HL-60 (cell line): ENCODE results near the gene ORAI3.

Experiments used
- DNase-seq, 2 experiments: peaks; one replicate each; pipeline ENCODE4 v3.0.0-alpha.2; 2010 to 2020; ENCODE audit warnings: low read depth in 1 of 2, low spot score in 1 of 2
- H3K27ac ChIP-seq: fragments of 250-450 bp; sonication (Bioruptor Pico); replicated peaks from 2 replicates; pipeline ENCODE4 v1.5.1; 2020; ENCODE audit warnings: mild to moderate bottlenecking, moderate library complexity
- H3K27me3 ChIP-seq: fragments of 250-450 bp; sonication (Bioruptor Pico); 2 replicates; pipeline ENCODE4 v1.5.1; 2021; ENCODE audit warnings: mild to moderate bottlenecking, moderate library complexity; ENCODE audit not compliant: insufficient read depth, poor library complexity, severe bottlenecking
- H3K4me3 ChIP-seq: replicated peaks from 2 replicates; pipeline ENCODE4 v1.5.1; 2011; ENCODE audit warnings: mild to moderate bottlenecking, control low read depth, low read length; ENCODE audit not compliant: insufficient read depth
- GABPA ChIP-seq: IDR thresholded peaks from 2 replicates; pipeline ENCODE4 v1.6.1; 2012; ENCODE audit warnings: low read depth
- POLR2AphosphoS5 ChIP-seq: IDR thresholded peaks from 2 replicates; pipeline ENCODE4 v1.6.1; 2012; ENCODE audit warnings: low read depth
- SPI1 ChIP-seq: IDR thresholded peaks from 2 replicates; pipeline ENCODE4 v1.6.1; 2012; ENCODE audit warnings: low read depth, mild to moderate bottlenecking, borderline replicate concordance
- long read RNA-seq: library from polyadenylated mRNA; unstranded; transcript quantifications from one replicate; pipeline ENCODE4 v2.0.0, GENCODE V29; 2020
- TF ChIP-seq, protein P1 (sequence below): IDR thresholded peaks from 2 replicates; pipeline ENCODE4 v1.6.1; 2012; ENCODE audit warnings: low read depth; ENCODE audit not compliant: insufficient replicate concordance
- TF ChIP-seq, protein P2 (sequence below): IDR thresholded peaks from one replicate; pipeline ENCODE4 v1.5.1; 2011; ENCODE audit warnings: low read length, control low read depth, inconsistent platforms; ENCODE audit not compliant: insufficient read depth

ORAI3 gene
- long read RNA-seq, partial matches to known transcripts: 0 of 5 reads
- long read RNA-seq, other reads (novel, unspliced or antisense): 2 of 5 reads

DNA sequence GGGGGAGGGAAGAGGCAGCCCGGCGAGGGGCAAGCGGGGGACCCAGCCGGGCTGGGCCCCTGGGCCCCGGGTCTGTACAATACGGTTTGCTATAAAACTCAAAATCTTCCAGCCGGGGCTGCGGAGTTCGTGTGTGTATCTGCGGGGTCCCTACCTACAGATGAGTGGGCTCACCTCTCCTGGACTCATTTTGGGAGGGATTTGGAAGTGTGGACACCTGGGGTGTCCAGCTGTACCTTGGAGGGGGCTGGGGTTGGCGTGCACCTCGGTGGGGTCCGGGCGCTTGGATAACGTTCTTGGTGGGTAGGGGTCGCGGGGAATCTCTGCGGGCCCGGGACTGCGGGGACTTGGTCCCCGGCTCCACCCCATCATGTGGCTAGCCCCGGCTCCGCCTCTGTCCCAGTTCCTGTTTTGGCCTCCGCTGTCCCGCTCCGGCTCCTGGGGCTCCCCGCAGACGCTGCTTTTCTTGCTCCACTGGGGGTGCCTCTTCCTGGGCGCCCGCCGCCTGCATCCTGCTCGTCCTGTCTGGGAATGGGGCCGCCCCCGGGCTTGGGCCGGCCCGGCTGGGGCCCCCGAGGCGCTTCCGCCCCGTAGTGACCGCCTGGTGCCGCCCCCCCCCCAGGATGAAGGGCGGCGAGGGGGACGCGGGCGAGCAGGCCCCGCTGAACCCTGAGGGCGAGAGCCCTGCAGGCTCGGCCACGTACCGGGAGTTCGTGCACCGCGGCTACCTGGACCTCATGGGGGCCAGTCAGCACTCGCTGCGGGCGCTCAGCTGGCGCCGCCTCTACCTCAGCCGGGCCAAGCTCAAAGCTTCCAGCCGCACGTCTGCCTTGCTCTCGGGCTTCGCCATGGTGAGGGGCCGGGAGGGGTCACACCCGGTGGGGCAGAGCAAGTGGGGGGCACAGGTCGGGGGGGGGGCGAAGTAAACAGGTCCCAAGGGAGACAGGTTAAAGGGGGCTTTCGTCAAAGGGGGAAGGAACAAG is at the start of gene ORAI3:
ORAI3 (plus strand) TSS at position 402 of the 983 bp plus-strand sequence; CDS start at position 624, 222 bp downstream.
- peak within 1 kb of the TSS; percentile 47 for H3K4me3 ChIP-seq
- DNase-seq: peak; percentile 80 to 90
- TF ChIP-seq, protein P1, sequence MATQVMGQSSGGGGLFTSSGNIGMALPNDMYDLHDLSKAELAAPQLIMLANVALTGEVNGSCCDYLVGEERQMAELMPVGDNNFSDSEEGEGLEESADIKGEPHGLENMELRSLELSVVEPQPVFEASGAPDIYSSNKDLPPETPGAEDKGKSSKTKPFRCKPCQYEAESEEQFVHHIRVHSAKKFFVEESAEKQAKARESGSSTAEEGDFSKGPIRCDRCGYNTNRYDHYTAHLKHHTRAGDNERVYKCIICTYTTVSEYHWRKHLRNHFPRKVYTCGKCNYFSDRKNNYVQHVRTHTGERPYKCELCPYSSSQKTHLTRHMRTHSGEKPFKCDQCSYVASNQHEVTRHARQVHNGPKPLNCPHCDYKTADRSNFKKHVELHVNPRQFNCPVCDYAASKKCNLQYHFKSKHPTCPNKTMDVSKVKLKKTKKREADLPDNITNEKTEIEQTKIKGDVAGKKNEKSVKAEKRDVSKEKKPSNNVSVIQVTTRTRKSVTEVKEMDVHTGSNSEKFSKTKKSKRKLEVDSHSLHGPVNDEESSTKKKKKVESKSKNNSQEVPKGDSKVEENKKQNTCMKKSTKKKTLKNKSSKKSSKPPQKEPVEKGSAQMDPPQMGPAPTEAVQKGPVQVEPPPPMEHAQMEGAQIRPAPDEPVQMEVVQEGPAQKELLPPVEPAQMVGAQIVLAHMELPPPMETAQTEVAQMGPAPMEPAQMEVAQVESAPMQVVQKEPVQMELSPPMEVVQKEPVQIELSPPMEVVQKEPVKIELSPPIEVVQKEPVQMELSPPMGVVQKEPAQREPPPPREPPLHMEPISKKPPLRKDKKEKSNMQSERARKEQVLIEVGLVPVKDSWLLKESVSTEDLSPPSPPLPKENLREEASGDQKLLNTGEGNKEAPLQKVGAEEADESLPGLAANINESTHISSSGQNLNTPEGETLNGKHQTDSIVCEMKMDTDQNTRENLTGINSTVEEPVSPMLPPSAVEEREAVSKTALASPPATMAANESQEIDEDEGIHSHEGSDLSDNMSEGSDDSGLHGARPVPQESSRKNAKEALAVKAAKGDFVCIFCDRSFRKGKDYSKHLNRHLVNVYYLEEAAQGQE: peak; percentile 59
- TF ChIP-seq GABPA: peak; percentile 54
- TF ChIP-seq SPI1: peak; percentile 97
- TF ChIP-seq POLR2AphosphoS5: peak; percentile 72; the same call in 1 of the 2 replicates
- TF ChIP-seq, protein P2, sequence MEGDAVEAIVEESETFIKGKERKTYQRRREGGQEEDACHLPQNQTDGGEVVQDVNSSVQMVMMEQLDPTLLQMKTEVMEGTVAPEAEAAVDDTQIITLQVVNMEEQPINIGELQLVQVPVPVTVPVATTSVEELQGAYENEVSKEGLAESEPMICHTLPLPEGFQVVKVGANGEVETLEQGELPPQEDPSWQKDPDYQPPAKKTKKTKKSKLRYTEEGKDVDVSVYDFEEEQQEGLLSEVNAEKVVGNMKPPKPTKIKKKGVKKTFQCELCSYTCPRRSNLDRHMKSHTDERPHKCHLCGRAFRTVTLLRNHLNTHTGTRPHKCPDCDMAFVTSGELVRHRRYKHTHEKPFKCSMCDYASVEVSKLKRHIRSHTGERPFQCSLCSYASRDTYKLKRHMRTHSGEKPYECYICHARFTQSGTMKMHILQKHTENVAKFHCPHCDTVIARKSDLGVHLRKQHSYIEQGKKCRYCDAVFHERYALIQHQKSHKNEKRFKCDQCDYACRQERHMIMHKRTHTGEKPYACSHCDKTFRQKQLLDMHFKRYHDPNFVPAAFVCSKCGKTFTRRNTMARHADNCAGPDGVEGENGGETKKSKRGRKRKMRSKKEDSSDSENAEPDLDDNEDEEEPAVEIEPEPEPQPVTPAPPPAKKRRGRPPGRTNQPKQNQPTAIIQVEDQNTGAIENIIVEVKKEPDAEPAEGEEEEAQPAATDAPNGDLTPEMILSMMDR: no peak
- H3K27me3 ChIP-seq: no peaks in the 10 kb centered on the region
- peak within 1 kb of the TSS; percentile 88 for H3K27ac ChIP-seq

GRCh38 chr16:30899794-30900193 is 49.1 kb upstream of the ORAI3 start:
- Histone ChIP-seq H3K4me3 (no peak overlapping the region), H3K27me3 (no peaks in the 10 kb centered on the region), H3K27ac (no peak overlapping the region)
- DNase-seq: no peak
- TF ChIP-seq GABPA: no peak
- TF ChIP-seq POLR2AphosphoS5: no peak
- TF ChIP-seq, protein P2: no peak
- TF ChIP-seq SPI1: no peak
- TF ChIP-seq, protein P1: no peak

DNA sequence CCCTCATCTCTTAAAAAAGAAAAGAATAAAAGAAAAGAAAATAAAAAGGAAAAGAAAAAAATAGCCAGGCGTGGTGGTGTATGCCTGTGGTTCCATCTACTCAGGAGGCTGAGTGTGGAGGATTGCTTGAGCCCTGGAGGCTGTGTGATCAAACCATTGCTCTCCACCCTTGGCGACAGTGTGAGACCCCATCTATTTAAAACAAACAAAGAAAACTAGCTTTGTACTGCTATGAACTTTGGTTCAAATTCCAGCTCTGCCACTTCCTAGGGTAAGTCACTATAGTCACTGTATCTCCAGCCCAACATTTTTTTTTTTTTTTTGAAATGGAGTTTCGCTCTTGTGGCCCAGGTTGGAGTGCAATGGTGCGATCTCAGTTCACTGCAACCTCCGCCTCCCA is 48.3 kb upstream of the ORAI3 start:
- no peak for DNase-seq
- TF ChIP-seq GABPA (no peak), SPI1 (no peak), POLR2AphosphoS5 (no peak)
- TF ChIP-seq, protein P1: no peak
- TF ChIP-seq, protein P2: no peak
- H3K4me3 ChIP-seq: no peak overlapping the region

More for the DNA sequence above, 48.3 kb upstream of the ORAI3 start:
- Histone ChIP-seq H3K27ac (no peak overlapping the region), H3K27me3 (no peaks in the 10 kb centered on the region)
